HepG2 (cell line): ENCODE data around the gene RREB1. TPM values are rescaled to one million over a fixed set of nuclear protein-coding genes. Genes with fewer than 3 reads are reported as not detected.

Experiments
- CBX1 ChIP-seq: IDR thresholded peaks from one replicate; pipeline ENCODE4 v1.6.1; 2016; ENCODE audit warnings: antibody characterized with exemption, low read depth
- CREB1 ChIP-seq, 2 experiments: fragments of 450-650 bp in 1 of 2; IDR thresholded peaks; 2 replicates each; pipeline ENCODE4 v1.6.1; 2016 to 2017; ENCODE audit warnings: control low read depth in 1 of 2, mild to moderate bottlenecking in 1 of 2, missing compliant biosample characterization in 1 of 2, missing genetic modification characterization in 1 of 2
- ELF3 ChIP-seq: IDR thresholded peaks from 2 replicates; pipeline ENCODE4 v1.6.1; 2016; ENCODE audit warnings: missing genetic modification reagents, missing compliant biosample characterization
- FOXO1 ChIP-seq: sonication (generic); formaldehyde crosslinking; IDR thresholded peaks from 2 replicates; pipeline ENCODE4 v1.4.0; 2020; ENCODE audit warnings: missing genetic modification reagents
- GZF1 ChIP-seq: sonication (generic); formaldehyde crosslinking; IDR thresholded peaks from 2 replicates; pipeline ENCODE4 v1.5.1; 2020; ENCODE audit warnings: mild to moderate bottlenecking, missing genetic modification reagents
- MAFF ChIP-seq: IDR thresholded peaks from 2 replicates; pipeline ENCODE4 v1.6.1; 2011; ENCODE audit warnings: low read depth, low read length, improper control_type of control experiment
- MTA3 ChIP-seq: sonication (generic); formaldehyde crosslinking; IDR thresholded peaks from 2 replicates; pipeline ENCODE4 v1.4.0; 2020; ENCODE audit warnings: missing genetic modification reagents
- MZF1 ChIP-seq: sonication (generic); formaldehyde crosslinking; IDR thresholded peaks from 2 replicates; pipeline ENCODE4 v1.8.1; 2023; ENCODE audit warnings: mild to moderate bottlenecking, missing genetic modification reagents, borderline replicate concordance
- NR2F1 ChIP-seq, 2 experiments: fragments of 450-650 bp in 1 of 2; formaldehyde crosslinking in 1 of 2; IDR thresholded peaks; 2 replicates each; pipeline versions ENCODE4 v1.5.0 to v1.6.1; 2016 to 2020; ENCODE audit warnings: mild to moderate bottlenecking in 1 of 2, missing compliant biosample characterization in 1 of 2, missing genetic modification reagents in 1 of 2, moderate library complexity in 1 of 2
- RAD21 ChIP-seq: fragments of 450-650 bp; formaldehyde crosslinking; IDR thresholded peaks from 2 replicates; pipeline ENCODE4 v1.5.0; 2020; ENCODE audit warnings: mild to moderate bottlenecking
- RFXAP ChIP-seq: sonication (generic); formaldehyde crosslinking; IDR thresholded peaks from 2 replicates; pipeline ENCODE4 v1.4.0; 2020; ENCODE audit warnings: missing genetic modification reagents, borderline replicate concordance
- SMAD1 ChIP-seq: sonication (generic); formaldehyde crosslinking; IDR thresholded peaks from 2 replicates; pipeline ENCODE4 v1.4.0; 2020; ENCODE audit warnings: missing genetic modification reagents, low read depth, mild to moderate bottlenecking, borderline replicate concordance
- SRY ChIP-seq: sonication (generic); formaldehyde crosslinking; IDR thresholded peaks from 2 replicates; pipeline ENCODE4 v1.8.0; 2022; ENCODE audit warnings: mild to moderate bottlenecking, missing genetic modification reagents
- TBP ChIP-seq: sonication (generic); formaldehyde crosslinking; IDR thresholded peaks from 2 replicates; pipeline ENCODE4 v1.5.0; 2020; ENCODE audit warnings: missing genetic modification reagents
- XBP1 ChIP-seq: sonication (generic); formaldehyde crosslinking; IDR thresholded peaks from 2 replicates; pipeline ENCODE4 v1.5.0; 2020; ENCODE audit warnings: missing genetic modification reagents
- ZC3H4 ChIP-seq: sonication (generic); formaldehyde crosslinking; IDR thresholded peaks from 2 replicates; pipeline ENCODE4 v1.4.0; 2020; ENCODE audit warnings: missing genetic modification reagents, borderline replicate concordance
- ZFYVE20 ChIP-seq: sonication (generic); formaldehyde crosslinking; IDR thresholded peaks from 2 replicates; pipeline ENCODE4 v1.8.0; 2023; ENCODE audit warnings: low read depth, mild to moderate bottlenecking, moderate library complexity, missing genetic modification reagents, borderline replicate concordance
- ZMYM3 ChIP-seq: sonication (generic); formaldehyde crosslinking; IDR thresholded peaks from 2 replicates; pipeline ENCODE4 v1.5.1; 2020; ENCODE audit warnings: mild to moderate bottlenecking, missing genetic modification reagents
- ZNF24 ChIP-seq: fragments of 450-650 bp; IDR thresholded peaks from 2 replicates; pipeline ENCODE4 v1.6.1; 2017; ENCODE audit warnings: antibody characterized with exemption, mild to moderate bottlenecking
- ZNF263 ChIP-seq: sonication (generic); formaldehyde crosslinking; IDR thresholded peaks from 2 replicates; pipeline ENCODE4 v1.4.0; 2020; ENCODE audit warnings: missing genetic modification reagents
- ZNF326 ChIP-seq: sonication (generic); formaldehyde crosslinking; IDR thresholded peaks from 2 replicates; pipeline ENCODE4 v1.4.0; 2020; ENCODE audit warnings: missing genetic modification reagents, borderline replicate concordance
- ZNF629 ChIP-seq: sonication (generic); formaldehyde crosslinking; conservative IDR thresholded peaks from 2 replicates; pipeline ENCODE4 v1.5.0; 2020; ENCODE audit warnings: missing genetic modification reagents
- ZNF652 ChIP-seq: IDR thresholded peaks from 2 replicates; pipeline ENCODE4 v1.6.1; 2016; ENCODE audit warnings: low read depth, borderline replicate concordance
- ZNF678 ChIP-seq: sonication (generic); formaldehyde crosslinking; IDR thresholded peaks from 2 replicates; pipeline ENCODE4 v1.4.0; 2020; ENCODE audit warnings: mild to moderate bottlenecking, missing genetic modification reagents
- ZSCAN21 ChIP-seq: sonication (generic); formaldehyde crosslinking; IDR thresholded peaks from 2 replicates; pipeline ENCODE4 v1.8.0; 2022; ENCODE audit warnings: mild to moderate bottlenecking, missing genetic modification reagents, moderate library complexity, borderline replicate concordance
- polyA plus RNA-seq, 8 experiments: library from polyadenylated mRNA; depleted of rRNA in 3 of 8; stranded (reverse) in 7 of 8; unstranded in 1 of 8; fragments of >200 nt; fragmentation: Illumina TruSeq in 4 of 8; extraction: Trizol in 4 of 8; gene quantifications; 2 replicates each; pipeline versions ENCODE4 v1.2.1 to v1.2.3, GENCODE V29; 2011 to 2016; ENCODE audit warnings: low read depth in 4 of 8, missing spikeins in 1 of 8, mixed read lengths in 1 of 8; ENCODE audit not compliant: insufficient read depth in 1 of 8
- total RNA-seq, 5 experiments: library from RNA; depleted of rRNA; stranded (reverse); fragments of >200 nt; fragmentation: Illumina TruSeq; extraction: Trizol; gene quantifications; 2 replicates each; pipeline ENCODE4 v1.2.3, GENCODE V29; 2016; ENCODE audit warnings: low read depth in 1 of 5
- TF ChIP-seq, protein P1 (sequence below): sonication (generic); formaldehyde crosslinking; IDR thresholded peaks from 2 replicates; pipeline ENCODE4 v1.4.0; 2020; ENCODE audit warnings: missing genetic modification reagents, borderline replicate concordance
- TF ChIP-seq, protein P2 (sequence below): IDR thresholded peaks from 2 replicates; pipeline ENCODE4 v1.6.1; 2012; ENCODE audit warnings: inconsistent platforms
- TF ChIP-seq, protein P3 (sequence below): sonication (generic); formaldehyde crosslinking; IDR thresholded peaks from 2 replicates; pipeline ENCODE4 v1.4.0; 2020; ENCODE audit warnings: missing genetic modification reagents

Gene RREB1
- total and polyA plus RNA-seq, 2 of the 13 experiments (the other 11 are each of a cell fraction or from before 2014, with no cell fraction given), result 6.1 to 23.2 TPM

DNA sequence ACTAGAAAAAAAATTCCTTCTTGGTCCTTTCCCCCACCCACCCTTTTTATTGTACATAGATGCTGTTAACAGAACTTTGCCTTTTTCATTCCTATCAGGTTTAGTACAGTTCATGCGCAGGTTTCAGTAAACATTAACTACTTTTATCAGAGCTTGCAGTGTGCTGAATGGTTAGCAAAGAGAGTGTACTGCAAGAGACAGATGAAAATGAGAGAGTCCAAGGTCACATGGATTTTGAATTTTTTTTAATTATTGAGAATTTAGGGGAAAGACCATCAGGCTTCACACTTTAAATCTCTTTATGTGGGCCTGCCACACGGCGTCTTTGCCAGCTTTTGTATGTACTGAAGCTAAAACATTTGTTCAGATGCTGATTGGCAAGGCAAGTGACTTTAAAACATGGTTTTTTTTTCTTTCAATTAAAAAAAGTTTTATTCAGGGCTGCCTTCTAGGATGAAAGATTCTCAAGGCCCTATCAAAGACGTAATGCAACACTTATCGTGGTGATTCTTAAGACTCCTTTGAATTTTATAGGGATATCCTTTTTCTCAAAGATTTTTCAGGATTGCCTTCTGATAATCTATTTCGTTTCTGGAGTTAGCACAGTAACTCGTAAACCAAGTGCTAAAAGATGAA, 32.2 kb downstream of the RREB1 start (continued):
- no peak; a peak in 1 of 4 replicates for TF ChIP-seq NR2F1 (CRISPR knock-in tag; IDR thresholded peaks at IDR 0.05)
- no peak for TF ChIP-seq ZMYM3 (CRISPR knock-in tag)
- no peak for TF ChIP-seq GZF1 (CRISPR knock-in tag)
- TF ChIP-seq, protein P1, sequence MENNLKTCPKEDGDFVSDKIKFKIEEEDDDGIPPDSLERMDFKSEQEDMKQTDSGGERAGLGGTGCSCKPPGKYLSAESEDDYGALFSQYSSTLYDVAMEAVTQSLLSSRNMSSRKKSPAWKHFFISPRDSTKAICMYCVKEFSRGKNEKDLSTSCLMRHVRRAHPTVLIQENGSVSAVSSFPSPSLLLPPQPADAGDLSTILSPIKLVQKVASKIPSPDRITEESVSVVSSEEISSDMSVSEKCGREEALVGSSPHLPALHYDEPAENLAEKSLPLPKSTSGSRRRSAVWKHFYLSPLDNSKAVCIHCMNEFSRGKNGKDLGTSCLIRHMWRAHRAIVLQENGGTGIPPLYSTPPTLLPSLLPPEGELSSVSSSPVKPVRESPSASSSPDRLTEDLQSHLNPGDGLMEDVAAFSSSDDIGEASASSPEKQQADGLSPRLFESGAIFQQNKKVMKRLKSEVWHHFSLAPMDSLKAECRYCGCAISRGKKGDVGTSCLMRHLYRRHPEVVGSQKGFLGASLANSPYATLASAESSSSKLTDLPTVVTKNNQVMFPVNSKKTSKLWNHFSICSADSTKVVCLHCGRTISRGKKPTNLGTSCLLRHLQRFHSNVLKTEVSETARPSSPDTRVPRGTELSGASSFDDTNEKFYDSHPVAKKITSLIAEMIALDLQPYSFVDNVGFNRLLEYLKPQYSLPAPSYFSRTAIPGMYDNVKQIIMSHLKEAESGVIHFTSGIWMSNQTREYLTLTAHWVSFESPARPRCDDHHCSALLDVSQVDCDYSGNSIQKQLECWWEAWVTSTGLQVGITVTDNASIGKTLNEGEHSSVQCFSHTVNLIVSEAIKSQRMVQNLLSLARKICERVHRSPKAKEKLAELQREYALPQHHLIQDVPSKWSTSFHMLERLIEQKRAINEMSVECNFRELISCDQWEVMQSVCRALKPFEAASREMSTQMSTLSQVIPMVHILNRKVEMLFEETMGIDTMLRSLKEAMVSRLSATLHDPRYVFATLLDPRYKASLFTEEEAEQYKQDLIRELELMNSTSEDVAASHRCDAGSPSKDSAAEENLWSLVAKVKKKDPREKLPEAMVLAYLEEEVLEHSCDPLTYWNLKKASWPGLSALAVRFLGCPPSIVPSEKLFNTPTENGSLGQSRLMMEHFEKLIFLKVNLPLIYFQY (CRISPR knock-in tag), result no peak
- TF ChIP-seq ZNF629 (CRISPR knock-in tag), result no peak
- no peak for TF ChIP-seq ZSCAN21 (CRISPR knock-in tag)
- TF ChIP-seq CBX1, result no peak
- TF ChIP-seq ZFYVE20 (CRISPR knock-in tag), result no peak
- TF ChIP-seq, protein P2, sequence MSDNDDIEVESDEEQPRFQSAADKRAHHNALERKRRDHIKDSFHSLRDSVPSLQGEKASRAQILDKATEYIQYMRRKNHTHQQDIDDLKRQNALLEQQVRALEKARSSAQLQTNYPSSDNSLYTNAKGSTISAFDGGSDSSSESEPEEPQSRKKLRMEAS, result peak; percentile 40; the same call in 1 of the 2 replicates
- TF ChIP-seq MZF1 (CRISPR knock-in tag), result no peak
- TF ChIP-seq TBP (CRISPR knock-in tag), result no peak
- no peak for TF ChIP-seq CREB1 (IDR thresholded peaks at IDR 0.05)
- peak; percentile 63; the same call in 1 of the 2 replicates for TF ChIP-seq CREB1 (CRISPR knock-in tag; IDR thresholded peaks at IDR 0.05)
- peak; percentile 73; the same call in 1 of the 2 replicates for TF ChIP-seq FOXO1 (CRISPR knock-in tag)
- TF ChIP-seq ZNF326, result no peak
- TF ChIP-seq ZNF652 (CRISPR knock-in tag), result peak; percentile 16; the same call in 1 of the 2 replicates
- no peak for TF ChIP-seq ZNF24
- no peak for TF ChIP-seq RAD21 (CRISPR knock-in tag)
- no peak for TF ChIP-seq ZNF678 (CRISPR knock-in tag)
- TF ChIP-seq SMAD1, result no peak
- TF ChIP-seq RFXAP, result no peak
- TF ChIP-seq MAFF, result no peak
- no peak for TF ChIP-seq ZNF263 (CRISPR knock-in tag)
- TF ChIP-seq, protein P3, sequence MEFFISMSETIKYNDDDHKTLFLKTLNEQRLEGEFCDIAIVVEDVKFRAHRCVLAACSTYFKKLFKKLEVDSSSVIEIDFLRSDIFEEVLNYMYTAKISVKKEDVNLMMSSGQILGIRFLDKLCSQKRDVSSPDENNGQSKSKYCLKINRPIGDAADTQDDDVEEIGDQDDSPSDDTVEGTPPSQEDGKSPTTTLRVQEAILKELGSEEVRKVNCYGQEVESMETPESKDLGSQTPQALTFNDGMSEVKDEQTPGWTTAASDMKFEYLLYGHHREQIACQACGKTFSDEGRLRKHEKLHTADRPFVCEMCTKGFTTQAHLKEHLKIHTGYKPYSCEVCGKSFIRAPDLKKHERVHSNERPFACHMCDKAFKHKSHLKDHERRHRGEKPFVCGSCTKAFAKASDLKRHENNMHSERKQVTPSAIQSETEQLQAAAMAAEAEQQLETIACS, result no peak
- no peak for TF ChIP-seq MTA3 (CRISPR knock-in tag)
- TF ChIP-seq ELF3 (CRISPR knock-in tag), result 0 out of 2 replicates have a peak, but pooled peaks have one; percentile 38
- no peak for TF ChIP-seq ZC3H4 (CRISPR knock-in tag)
- TF ChIP-seq XBP1 (CRISPR knock-in tag), result no peak
- no peak for TF ChIP-seq SRY (CRISPR knock-in tag)
